ENCODE data around the gene ELOA2. TPM values are rescaled to one million over a fixed set of nuclear protein-coding genes. Genes with fewer than 3 reads are reported as not detected.

Gene ELOA2
- total RNA-seq, 1 experiment from 2014 or later: not detected

- TF ChIP-seq EZH2 (IDR thresholded peaks at IDR 0.05) (no peak), RAD21 (IDR thresholded peaks at IDR 0.05; ENCODE audit: low read depth) (peak; percentile 78), EGR1 (IDR thresholded peaks at IDR 0.05; ENCODE audit: low read depth) (no peak)
Measured at GRCh38 chr18:47050468-47050867, 15.0 kb upstream of the ELOA2 start (continued).

DNA sequence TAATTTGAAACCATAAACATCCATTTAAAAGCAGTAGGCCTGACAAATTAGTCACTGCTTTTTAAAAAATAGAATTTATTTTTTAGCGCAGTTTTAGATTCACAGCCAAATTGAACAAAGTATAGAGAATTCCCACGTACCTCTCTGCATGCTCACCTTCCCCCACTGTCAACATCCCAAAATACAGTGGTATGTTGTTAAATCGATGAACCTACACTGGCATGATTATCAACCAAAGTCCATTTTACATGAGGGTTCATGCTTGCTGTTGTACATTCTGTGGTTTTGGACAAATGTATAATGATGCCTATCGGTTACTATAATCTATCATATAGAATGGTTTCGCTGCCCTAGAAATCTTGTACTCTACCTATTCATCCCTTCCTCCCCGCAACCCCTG lies 5.6 kb upstream of the ELOA2 start:
- Histone ChIP-seq H4K20me1 (ENCODE audit: insufficient read depth) (no peaks in the 10 kb centered on the region), H3K27me3 (ENCODE audit: insufficient read depth, low read length) (0 out of 2 replicates have a peak, but pooled peaks cover 3% of the 10 kb centered on the region), H3K4me1 (ENCODE audit: control insufficient read depth in 1 of 2, insufficient read depth in 2 of 2, low read length in 2 of 2) (no peaks in the 10 kb centered on the region), H3K4me2 (ENCODE audit: low read length) (no peak overlapping the region), H3K36me3 (ENCODE audit: control insufficient read depth in 1 of 2, insufficient read depth in 2 of 2, low read length in 2 of 2) (no peaks in the 10 kb centered on the region), H3K27ac (ENCODE audit: low read depth, low read length) (no peak overlapping the region), H3K79me2 (ENCODE audit: insufficient read depth, low read length) (no peaks in the 10 kb centered on the region), H3K9me2 (ENCODE audit: insufficient read depth) (no peaks in the 10 kb centered on the region), H3K9ac (ENCODE audit: low read length) (no peak overlapping the region), H2AFZ (ENCODE audit: low read depth, low read length, poor library complexity, severe bottlenecking) (no peak overlapping the region), H3K9me3 (ENCODE audit: control insufficient read depth in 1 of 2, insufficient read depth in 1 of 2, low read depth in 1 of 2, low read length in 2 of 2) (no peaks in the 10 kb centered on the region), H3K4me3 (replicated peaks in 1 of 2; ENCODE audit: low read depth in 1 of 2, low read length in 2 of 2) (no peak overlapping the region)
- ATAC-seq (no peak), DNase-seq (ENCODE audit: low read depth, low spot score) (no peak)
- ChIA-PET CTCF (interaction anchor here (0.6 to 2.3 kb wide), 2 partner anchors 10 to 157 kb away, joined by 3 to 7 read pairs; no protein-coding TSS in a partner anchor), POLR2A (no interaction called here), RAD21 (ENCODE audit: low non-redundant PET in 1 of 2, low total read pairs in 2 of 2, uncharacterized antibody in 2 of 2, unreplicated experiment in 2 of 2) (no interaction called here)
- intact Hi-C loops (cut with micrococcal nuclease): no loop called here
- BruUV-seq (replicated peaks): no TSS peak
- no peak for TF ChIP-seq YY1 (IDR thresholded peaks at IDR 0.05; ENCODE audit: extremely low read depth, insufficient replicate concordance, low read depth, low read length)
- TF ChIP-seq RAD21 (IDR thresholded peaks at IDR 0.05; ENCODE audit: low read depth): no peak
- TF ChIP-seq, protein P1, sequence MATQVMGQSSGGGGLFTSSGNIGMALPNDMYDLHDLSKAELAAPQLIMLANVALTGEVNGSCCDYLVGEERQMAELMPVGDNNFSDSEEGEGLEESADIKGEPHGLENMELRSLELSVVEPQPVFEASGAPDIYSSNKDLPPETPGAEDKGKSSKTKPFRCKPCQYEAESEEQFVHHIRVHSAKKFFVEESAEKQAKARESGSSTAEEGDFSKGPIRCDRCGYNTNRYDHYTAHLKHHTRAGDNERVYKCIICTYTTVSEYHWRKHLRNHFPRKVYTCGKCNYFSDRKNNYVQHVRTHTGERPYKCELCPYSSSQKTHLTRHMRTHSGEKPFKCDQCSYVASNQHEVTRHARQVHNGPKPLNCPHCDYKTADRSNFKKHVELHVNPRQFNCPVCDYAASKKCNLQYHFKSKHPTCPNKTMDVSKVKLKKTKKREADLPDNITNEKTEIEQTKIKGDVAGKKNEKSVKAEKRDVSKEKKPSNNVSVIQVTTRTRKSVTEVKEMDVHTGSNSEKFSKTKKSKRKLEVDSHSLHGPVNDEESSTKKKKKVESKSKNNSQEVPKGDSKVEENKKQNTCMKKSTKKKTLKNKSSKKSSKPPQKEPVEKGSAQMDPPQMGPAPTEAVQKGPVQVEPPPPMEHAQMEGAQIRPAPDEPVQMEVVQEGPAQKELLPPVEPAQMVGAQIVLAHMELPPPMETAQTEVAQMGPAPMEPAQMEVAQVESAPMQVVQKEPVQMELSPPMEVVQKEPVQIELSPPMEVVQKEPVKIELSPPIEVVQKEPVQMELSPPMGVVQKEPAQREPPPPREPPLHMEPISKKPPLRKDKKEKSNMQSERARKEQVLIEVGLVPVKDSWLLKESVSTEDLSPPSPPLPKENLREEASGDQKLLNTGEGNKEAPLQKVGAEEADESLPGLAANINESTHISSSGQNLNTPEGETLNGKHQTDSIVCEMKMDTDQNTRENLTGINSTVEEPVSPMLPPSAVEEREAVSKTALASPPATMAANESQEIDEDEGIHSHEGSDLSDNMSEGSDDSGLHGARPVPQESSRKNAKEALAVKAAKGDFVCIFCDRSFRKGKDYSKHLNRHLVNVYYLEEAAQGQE (IDR thresholded peaks at IDR 0.05; ENCODE audit: low read depth): no peak
- TF ChIP-seq ATF3 (IDR thresholded peaks at IDR 0.05): no peak
- TF ChIP-seq ZFX (IDR thresholded peaks at IDR 0.05): no peak
- TF ChIP-seq SRF (IDR thresholded peaks at IDR 0.05; ENCODE audit: low read depth): no peak
- no peak for TF ChIP-seq EZH2phosphoT487 (IDR thresholded peaks at IDR 0.05; ENCODE audit: borderline replicate concordance)
- TF ChIP-seq SP1 (IDR thresholded peaks at IDR 0.05; ENCODE audit: low read depth): no peak
- TF ChIP-seq EZH2 (IDR thresholded peaks at IDR 0.05): no peak
- no peak for TF ChIP-seq CTCF (IDR thresholded peaks at IDR 0.05 in 2 of 3, conservative IDR thresholded peaks at IDR 0.05 in 1 of 3; ENCODE audit: borderline replicate concordance in 1 of 3, insufficient read depth in 1 of 3, low read depth in 2 of 3, low read length in 2 of 3)
- no peak for TF ChIP-seq SIN3A (IDR thresholded peaks at IDR 0.05; ENCODE audit: low read depth)
- no peak for TF ChIP-seq CBX3 (IDR thresholded peaks at IDR 0.05; ENCODE audit: low read depth)
- TF ChIP-seq ELF1 (IDR thresholded peaks at IDR 0.05; ENCODE audit: borderline replicate concordance, low read depth): no peak
- TF ChIP-seq EGR1 (IDR thresholded peaks at IDR 0.05; ENCODE audit: low read depth): no peak
- TF ChIP-seq JUND (IDR thresholded peaks at IDR 0.05): no peak
- TF ChIP-seq POLR2A (IDR thresholded peaks at IDR 0.05; ENCODE audit: borderline replicate concordance, extremely low read depth, insufficient read depth, insufficient read length): no peak
- no peak for TF ChIP-seq POLR2AphosphoS5 (IDR thresholded peaks at IDR 0.05; ENCODE audit: low read depth, low read length)
